CD4-positive, alpha-beta T cell treated with Interleukin-4 for 1 hour (primary cell): Measurements from ENCODE around the gene MRPL33.

Experiments used
- DNase-seq, 2 donors: peaks; one replicate each; pipeline ENCODE4 v3.0.0-alpha.2; 2020 to 2022

The MRPL33 gene

GRCh38 chr2:27810455-27810854 lies 38.9 kb downstream of the MRPL33 start:
- DNase-seq: no peak

GRCh38 chr2:27811768-27812167 lies 40.2 kb downstream of the MRPL33 start:
- no peak for DNase-seq

- no peak for DNase-seq
These were observed 43.2 kb downstream of the MRPL33 start for GRCh38 chr2:27814758-27815157.

- DNase-seq: no peak
These were observed 44.4 kb downstream of the MRPL33 start for GRCh38 chr2:27815860-27816438.

- DNase-seq: no peak
These were observed 50.5 kb downstream of the MRPL33 start for GRCh38 chr2:27822049-27822448.

- no peak for DNase-seq
These were observed 51.6 kb downstream of the MRPL33 start for GRCh38 chr2:27823135-27823534.

GRCh38 chr2:27823569-27823968 lies 52.0 kb downstream of the MRPL33 start:
- no peak for DNase-seq

GRCh38 chr2:27824401-27824800 lies 52.9 kb downstream of the MRPL33 start:
- DNase-seq: no peak

GRCh38 chr2:27828305-27828704 lies 56.8 kb downstream of the MRPL33 start:
- DNase-seq: no peak
